Epithelial cell of prostate (primary cell): ENCODE data around the gene RFNG.

Experiments
- DNase-seq: peaks from one replicate; pipeline ENCODE4 v3.0.0-alpha.2; 2011; ENCODE audit warnings: low read depth, low spot score
- H3K27ac ChIP-seq: fragments of 450-650 bp; 2 replicates; pipeline ENCODE4 v1.5.1; 2017; ENCODE audit warnings: mild to moderate bottlenecking

Gene RFNG

DNA sequence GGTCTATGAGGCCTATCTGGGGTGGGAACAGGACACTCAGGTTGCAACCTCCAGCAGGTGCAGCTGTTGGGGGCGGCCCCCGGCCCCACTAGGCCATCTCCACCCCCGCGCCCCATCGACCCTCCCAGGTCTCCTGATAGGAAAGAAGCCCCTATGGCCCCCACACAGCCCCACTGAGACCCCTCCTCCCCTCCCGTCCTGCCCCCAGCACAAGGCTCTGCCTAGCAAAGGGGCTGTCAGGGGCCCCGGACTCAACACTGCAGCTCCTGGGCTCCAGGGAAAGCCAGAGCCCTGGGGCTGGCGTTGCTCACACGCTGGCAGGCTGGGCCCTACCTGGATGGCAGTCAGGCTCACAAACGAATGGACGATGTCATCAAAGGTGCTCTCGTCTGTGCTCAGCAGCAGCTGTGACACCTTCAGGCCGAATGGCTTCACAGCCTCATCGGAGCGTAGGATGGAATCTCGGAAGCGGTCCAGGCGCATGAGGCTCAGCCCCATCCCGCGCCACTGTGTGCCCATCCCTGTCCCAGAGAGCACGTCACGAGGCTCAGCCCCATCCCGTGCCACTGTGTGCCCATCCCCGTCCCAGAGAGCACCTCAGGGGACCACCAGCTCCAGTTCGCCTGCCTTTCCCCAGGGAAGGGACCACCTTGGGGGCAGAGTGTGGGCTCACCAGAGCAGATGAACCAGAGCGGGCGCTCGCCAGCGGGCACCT, 39.1 kb upstream of the RFNG start:
- no peak for DNase-seq
- no peak overlapping the region for H3K27ac ChIP-seq

GRCh38 chr17:82089723-82090548, 38.3 kb upstream of the RFNG start:
- H3K27ac ChIP-seq = no peak overlapping the region
- no peak for DNase-seq

DNA sequence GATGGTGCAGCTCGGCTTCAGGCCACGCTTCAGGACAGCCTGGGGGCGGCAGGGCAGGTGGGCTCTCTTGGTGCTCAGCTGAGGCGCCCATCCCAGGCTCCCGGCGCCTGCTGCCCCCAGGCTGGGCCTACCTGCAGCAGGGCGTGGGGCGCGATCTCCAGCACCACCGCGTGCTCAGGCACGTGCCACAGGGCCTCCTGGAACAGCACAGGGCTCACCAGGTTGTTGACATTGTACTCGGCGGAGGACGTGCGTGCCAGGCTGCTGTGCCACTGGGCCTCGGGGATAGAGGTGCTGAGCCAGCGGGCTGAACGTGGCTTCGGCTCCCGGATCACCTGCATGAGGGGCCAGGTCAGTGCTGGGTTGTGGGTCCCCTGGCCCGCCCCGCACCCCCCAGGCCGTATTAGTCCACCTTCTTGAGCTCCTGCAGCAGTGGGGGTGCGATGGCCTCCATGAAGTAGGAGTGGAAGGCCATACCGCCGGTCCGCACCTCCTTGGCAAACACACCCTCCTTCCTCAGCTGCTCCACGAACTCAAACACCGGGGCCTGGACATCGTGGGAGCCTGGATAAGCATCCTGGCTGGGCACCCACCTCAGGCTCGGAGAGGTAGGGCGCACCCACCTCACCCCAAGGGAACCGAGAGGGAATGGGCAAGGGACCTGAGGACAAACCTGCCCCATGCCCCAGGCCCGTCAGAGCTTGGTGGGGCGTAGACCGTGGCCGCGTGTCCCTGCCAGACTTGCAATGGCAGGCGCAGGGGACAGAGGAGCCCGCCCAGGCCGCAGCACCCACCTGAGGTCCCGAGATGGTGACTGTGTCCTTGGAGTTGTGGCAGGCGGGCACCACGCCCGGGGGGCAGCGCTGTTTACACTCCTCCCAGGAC, 37.5 kb upstream of the RFNG start:
- no peak overlapping the region for H3K27ac ChIP-seq
- no peak for DNase-seq

GRCh38 chr17:82087961-82088837, 36.6 kb upstream of the RFNG start:
- DNase-seq = no peak

DNA sequence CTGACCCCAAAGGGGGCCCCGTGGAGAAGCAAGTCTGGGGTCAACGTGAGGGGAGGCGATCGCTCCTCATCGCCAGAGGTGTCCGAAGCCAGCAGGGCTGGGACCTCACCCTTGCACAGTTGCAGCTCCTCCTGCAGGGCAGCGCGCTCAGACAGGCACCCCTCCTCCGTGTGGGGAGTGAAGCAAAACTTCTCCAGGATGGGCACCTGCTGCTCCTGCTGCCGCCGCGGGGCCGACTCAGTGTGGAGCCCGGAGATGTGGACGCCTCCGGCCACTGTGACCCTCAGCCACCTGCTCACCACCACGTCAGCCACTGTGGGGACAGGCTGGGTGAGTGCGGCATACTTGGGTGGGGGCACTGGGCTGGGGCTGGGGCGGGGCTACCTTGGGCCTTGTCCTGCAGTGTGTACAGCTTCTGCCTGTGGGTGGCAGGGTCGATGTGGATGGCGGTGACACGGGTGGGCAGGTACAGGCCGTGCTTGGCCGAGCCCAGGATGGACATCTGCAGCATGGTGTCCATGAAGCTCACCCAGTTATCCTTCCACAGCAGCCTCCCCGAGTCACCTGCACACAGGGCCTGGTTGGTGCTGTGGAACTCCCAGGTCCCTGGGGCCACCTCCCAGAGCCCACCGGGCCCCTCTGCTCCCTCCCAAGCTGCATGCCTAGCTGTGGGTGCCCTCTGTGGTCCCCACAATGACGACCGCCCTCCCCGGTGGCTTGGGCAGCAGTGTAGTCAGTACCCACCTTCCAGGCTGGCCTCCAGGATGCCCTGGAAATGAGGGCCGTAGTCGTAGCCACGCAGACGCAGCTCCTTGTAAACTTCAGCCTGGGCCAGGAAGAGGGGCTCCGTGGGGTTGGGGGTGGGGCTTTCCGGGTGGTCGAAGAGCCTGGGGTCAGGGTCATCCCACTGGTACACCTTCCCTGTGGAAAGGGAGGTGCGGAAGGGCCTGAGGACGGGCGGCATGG, 35.6 kb upstream of the RFNG start:
- H3K27ac ChIP-seq = no peak overlapping the region
- no peak for DNase-seq

More at GRCh38 chr17:82087961-82088837, 36.6 kb upstream of the RFNG start:
- no peak overlapping the region for H3K27ac ChIP-seq

GRCh38 chr17:82085931-82086764, 34.5 kb upstream of the RFNG start:
- H3K27ac ChIP-seq = no peak overlapping the region
- no peak for DNase-seq

GRCh38 chr17:82085031-82085861, 33.6 kb upstream of the RFNG start:
- H3K27ac ChIP-seq = no peak overlapping the region
- DNase-seq = no peak

- DNase-seq = no peak
Measured at GRCh38 chr17:82084373-82085030, 32.9 kb upstream of the RFNG start.

GRCh38 chr17:82083533-82084359, 32.1 kb upstream of the RFNG start:
- DNase-seq = no peak
- H3K27ac ChIP-seq = no peak overlapping the region

More at GRCh38 chr17:82084373-82085030, 32.9 kb upstream of the RFNG start:
- H3K27ac ChIP-seq = no peak overlapping the region

DNA sequence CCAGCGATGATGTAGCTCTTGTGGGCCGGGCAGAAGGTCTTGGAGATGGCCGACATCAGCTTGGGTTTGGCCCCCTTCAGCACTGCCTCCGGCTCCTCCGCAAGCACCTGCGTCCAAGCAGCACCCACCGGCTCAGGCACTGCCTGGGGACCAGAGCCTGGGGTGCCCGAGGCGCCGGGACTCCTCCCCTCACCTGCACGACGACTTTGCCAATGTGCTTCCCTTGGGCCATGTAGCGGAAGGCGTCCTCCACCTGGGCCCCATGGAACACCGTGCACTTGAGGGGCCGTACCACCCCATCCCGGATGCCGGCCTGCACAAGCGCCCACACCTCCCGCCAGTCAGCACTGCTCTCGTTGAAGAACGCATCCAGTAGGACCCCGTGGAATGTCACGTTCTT, 31.4 kb upstream of the RFNG start:
- no peak for DNase-seq
- no peak overlapping the region for H3K27ac ChIP-seq

GRCh38 chr17:82082456-82082855, 30.8 kb upstream of the RFNG start:
- no peak overlapping the region for H3K27ac ChIP-seq
- no peak for DNase-seq

GRCh38 chr17:82081966-82082365, 30.4 kb upstream of the RFNG start:
- DNase-seq = no peak
- no peak overlapping the region for H3K27ac ChIP-seq

DNA sequence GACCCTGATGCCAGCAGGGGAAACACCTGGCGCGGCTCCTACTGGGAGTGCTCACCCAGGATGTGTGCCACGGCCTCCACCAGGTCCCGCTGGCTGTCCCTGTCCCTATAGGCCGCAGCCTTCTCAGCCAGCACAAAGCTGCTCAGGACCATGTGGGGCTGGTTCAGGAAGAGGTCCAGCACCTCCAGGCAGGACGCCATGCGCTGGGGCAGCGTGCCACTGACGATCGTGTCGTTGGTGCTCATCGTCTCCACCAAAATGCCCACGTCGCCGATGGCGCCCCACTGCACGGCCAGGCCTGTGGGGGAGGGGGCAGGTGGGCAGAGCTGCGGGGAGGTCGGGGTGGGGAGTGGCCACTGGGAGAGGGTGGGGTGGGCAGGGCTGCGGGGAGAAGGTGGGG, 29.9 kb upstream of the RFNG start:
- H3K27ac ChIP-seq = no peak overlapping the region
- no peak for DNase-seq

GRCh38 chr17:82080789-82081464, 29.3 kb upstream of the RFNG start:
- H3K27ac ChIP-seq = no peak overlapping the region

More at GRCh38 chr17:82080789-82081464, 29.3 kb upstream of the RFNG start:
- no peak for DNase-seq
